Fibroblast of lung (primary cell): ENCODE data around the gene HCN1.

ENCODE experiments used
- CTCF ChIP-seq, 2 donors: IDR thresholded peaks in 1 of 2; conservative IDR thresholded peaks in 1 of 2; 1 replicate in 1 of 2; 2 replicates in 1 of 2; pipeline ENCODE4 v1.5.1; 2011 to 2012; ENCODE audit warnings: low read length in 2 of 2, control low read depth in 1 of 2, inconsistent platforms in 1 of 2, low read depth in 1 of 2, mild to moderate bottlenecking in 1 of 2
- EZH2 ChIP-seq: IDR thresholded peaks from 2 replicates; pipeline ENCODE4 v1.5.1; 2012; ENCODE audit warnings: low read length, control low read depth, mild to moderate bottlenecking; ENCODE audit errors: missing control alignments

DNA sequence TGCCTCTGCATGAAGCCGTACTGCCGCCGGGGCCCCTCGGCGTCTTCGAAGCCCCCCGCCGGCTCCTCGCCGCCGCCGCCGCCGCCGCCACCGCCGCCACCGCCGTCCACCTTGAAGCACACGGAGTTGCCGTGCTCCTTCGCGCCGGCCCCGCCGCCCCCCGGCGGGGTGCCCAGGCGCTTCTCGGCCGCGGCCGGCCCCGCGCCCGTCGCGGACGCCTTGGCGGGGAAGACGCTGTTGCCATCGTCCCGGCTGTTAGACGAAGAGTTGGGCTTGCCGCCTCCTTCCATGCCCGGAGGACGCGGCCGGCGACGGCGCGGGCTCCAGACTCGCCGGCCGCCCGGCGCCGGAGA, 400 bp downstream of the HCN1 start:
- TF ChIP-seq CTCF (conservative IDR thresholded peaks at IDR 0.05 in 1 of 2, IDR thresholded peaks at IDR 0.05 in 1 of 2; ENCODE audit: low read depth in 1 of 2, low read length in 2 of 2), result no peak
- TF ChIP-seq EZH2, result no peak
